MM.1S (cell line): ENCODE data around the gene FREY1.

Experiments
- DNase-seq: peaks from one replicate; pipeline ENCODE4 v3.0.0-alpha.2; 2015
- H2AFZ ChIP-seq: fragments of 300-600 bp; sonication (generic); 2 replicates; pipeline ENCODE4 v1.6.0; 2016; ENCODE audit warnings: antibody characterized with exemption, low read length
- H3F3A ChIP-seq: fragments of 300-600 bp; sonication (generic); 2 replicates; pipeline ENCODE4 v1.6.1; 2016; ENCODE audit warnings: mild to moderate bottlenecking, antibody characterized with exemption, low read length, moderate library complexity, mixed read lengths; ENCODE audit not compliant: insufficient read depth
- H3K27ac ChIP-seq: fragments of 300-600 bp; sonication (generic); 2 replicates; pipeline ENCODE4 v1.5.1; 2016; ENCODE audit warnings: mild to moderate bottlenecking, low read length
- H3K27me3 ChIP-seq: fragments of 300-600 bp; sonication (generic); replicated peaks from 2 replicates; pipeline ENCODE4 v1.6.0; 2016; ENCODE audit warnings: low read length; ENCODE audit not compliant: insufficient read depth
- H3K36me3 ChIP-seq: fragments of 300-600 bp; sonication (generic); replicated peaks from 2 replicates; pipeline ENCODE4 v1.6.1; 2016; ENCODE audit warnings: mild to moderate bottlenecking, low read length, mixed read lengths; ENCODE audit not compliant: insufficient read depth
- H3K4me1 ChIP-seq: fragments of 300-600 bp; sonication (generic); 2 replicates; pipeline ENCODE4 v1.6.1; 2016; ENCODE audit warnings: low read length, mixed read lengths
- H3K4me2 ChIP-seq: fragments of 300-600 bp; sonication (generic); 2 replicates; pipeline ENCODE4 v1.6.0; 2016; ENCODE audit warnings: low read depth, low read length
- H3K4me3 ChIP-seq: fragments of 300-600 bp; sonication (generic); 2 replicates; pipeline ENCODE4 v1.5.1; 2016; ENCODE audit warnings: low read length, mixed read lengths
- H3K79me2 ChIP-seq: fragments of 300-600 bp; sonication (generic); 2 replicates; pipeline ENCODE4 v1.6.1; 2016; ENCODE audit warnings: mixed run types, low read length, mixed read lengths
- H3K9ac ChIP-seq: fragments of 300-600 bp; sonication (generic); 2 replicates; pipeline ENCODE4 v1.6.1; 2016; ENCODE audit warnings: low read length, mixed read lengths
- H3K9me2 ChIP-seq: fragments of 300-600 bp; sonication (generic); replicated peaks from 2 replicates; pipeline ENCODE4 v1.6.1; 2016; ENCODE audit warnings: mild to moderate bottlenecking, low read length, mixed read lengths; ENCODE audit not compliant: insufficient read depth
- H3K9me3 ChIP-seq: fragments of 300-600 bp; sonication (generic); replicated peaks from 2 replicates; pipeline ENCODE4 v1.6.1; 2016; ENCODE audit warnings: mild to moderate bottlenecking, low read length, mixed read lengths; ENCODE audit not compliant: insufficient read depth
- H4K20me1 ChIP-seq: fragments of 300-600 bp; sonication (generic); 2 replicates; pipeline ENCODE4 v1.6.1; 2016; ENCODE audit warnings: mild to moderate bottlenecking, low read length, moderate library complexity, mixed read lengths; ENCODE audit not compliant: insufficient read depth
- EZH2 ChIP-seq: fragments of 300-600 bp; sonication (generic); optimal IDR thresholded peaks from 2 replicates; pipeline ENCODE3; 2017; ENCODE audit warnings: low read depth, mild to moderate bottlenecking, antibody characterized with exemption, low read length, mixed read lengths
- EZH2phosphoT487 ChIP-seq: fragments of 300-600 bp; sonication (generic); IDR thresholded peaks from 2 replicates; pipeline ENCODE4 v1.6.1; 2018; ENCODE audit warnings: antibody characterized with exemption, low read length
- TF ChIP-seq, protein P1 (sequence below): fragments of 300-600 bp; sonication (generic); IDR thresholded peaks from 2 replicates; pipeline ENCODE4 v1.5.1; 2016; ENCODE audit warnings: antibody characterized with exemption, low read length, mixed read lengths

The FREY1 gene

DNA sequence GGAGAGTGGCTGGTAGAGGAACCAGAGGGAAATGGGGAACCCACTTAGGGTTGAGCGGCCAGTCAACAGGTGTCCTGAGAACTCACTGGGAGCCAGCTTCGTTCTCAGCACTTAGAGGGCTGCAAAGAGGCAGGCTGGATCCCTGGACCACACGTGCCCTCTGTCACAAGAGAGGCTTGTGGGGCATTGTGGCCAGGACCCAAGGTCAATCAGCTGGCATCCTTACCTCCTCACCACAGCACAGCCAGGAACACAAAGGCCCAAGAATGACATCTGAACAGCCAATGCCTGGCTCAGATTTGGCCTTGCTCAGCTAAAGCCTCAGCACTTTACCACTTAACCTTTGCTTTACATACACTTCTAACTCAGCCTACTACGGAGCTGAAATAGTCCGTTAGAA is 14.2 kb downstream of the FREY1 start:
- peaks cover 17% of the 10 kb centered on the region for H3K27me3 ChIP-seq
- no peak overlapping the region for H3K9ac ChIP-seq
- H3K4me1 ChIP-seq, result no peaks in the 10 kb centered on the region
- H3F3A ChIP-seq, result no peaks in the 10 kb centered on the region
- H3K27ac ChIP-seq, result no peak overlapping the region
- H2AFZ ChIP-seq, result no peak overlapping the region
- no peaks in the 10 kb centered on the region for H3K9me3 ChIP-seq
- H3K9me2 ChIP-seq, result no peaks in the 10 kb centered on the region
- no peaks in the 10 kb centered on the region for H3K36me3 ChIP-seq
- DNase-seq, result no peak
- H3K4me3 ChIP-seq, result no peak overlapping the region
- no peaks in the 10 kb centered on the region for H3K79me2 ChIP-seq
- no peak for TF ChIP-seq EZH2
- no peak for TF ChIP-seq EZH2phosphoT487
- TF ChIP-seq, protein P1, sequence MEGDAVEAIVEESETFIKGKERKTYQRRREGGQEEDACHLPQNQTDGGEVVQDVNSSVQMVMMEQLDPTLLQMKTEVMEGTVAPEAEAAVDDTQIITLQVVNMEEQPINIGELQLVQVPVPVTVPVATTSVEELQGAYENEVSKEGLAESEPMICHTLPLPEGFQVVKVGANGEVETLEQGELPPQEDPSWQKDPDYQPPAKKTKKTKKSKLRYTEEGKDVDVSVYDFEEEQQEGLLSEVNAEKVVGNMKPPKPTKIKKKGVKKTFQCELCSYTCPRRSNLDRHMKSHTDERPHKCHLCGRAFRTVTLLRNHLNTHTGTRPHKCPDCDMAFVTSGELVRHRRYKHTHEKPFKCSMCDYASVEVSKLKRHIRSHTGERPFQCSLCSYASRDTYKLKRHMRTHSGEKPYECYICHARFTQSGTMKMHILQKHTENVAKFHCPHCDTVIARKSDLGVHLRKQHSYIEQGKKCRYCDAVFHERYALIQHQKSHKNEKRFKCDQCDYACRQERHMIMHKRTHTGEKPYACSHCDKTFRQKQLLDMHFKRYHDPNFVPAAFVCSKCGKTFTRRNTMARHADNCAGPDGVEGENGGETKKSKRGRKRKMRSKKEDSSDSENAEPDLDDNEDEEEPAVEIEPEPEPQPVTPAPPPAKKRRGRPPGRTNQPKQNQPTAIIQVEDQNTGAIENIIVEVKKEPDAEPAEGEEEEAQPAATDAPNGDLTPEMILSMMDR, result no peak
- H3K4me2 ChIP-seq, result no peak overlapping the region
- H4K20me1 ChIP-seq, result no peaks in the 10 kb centered on the region

DNA sequence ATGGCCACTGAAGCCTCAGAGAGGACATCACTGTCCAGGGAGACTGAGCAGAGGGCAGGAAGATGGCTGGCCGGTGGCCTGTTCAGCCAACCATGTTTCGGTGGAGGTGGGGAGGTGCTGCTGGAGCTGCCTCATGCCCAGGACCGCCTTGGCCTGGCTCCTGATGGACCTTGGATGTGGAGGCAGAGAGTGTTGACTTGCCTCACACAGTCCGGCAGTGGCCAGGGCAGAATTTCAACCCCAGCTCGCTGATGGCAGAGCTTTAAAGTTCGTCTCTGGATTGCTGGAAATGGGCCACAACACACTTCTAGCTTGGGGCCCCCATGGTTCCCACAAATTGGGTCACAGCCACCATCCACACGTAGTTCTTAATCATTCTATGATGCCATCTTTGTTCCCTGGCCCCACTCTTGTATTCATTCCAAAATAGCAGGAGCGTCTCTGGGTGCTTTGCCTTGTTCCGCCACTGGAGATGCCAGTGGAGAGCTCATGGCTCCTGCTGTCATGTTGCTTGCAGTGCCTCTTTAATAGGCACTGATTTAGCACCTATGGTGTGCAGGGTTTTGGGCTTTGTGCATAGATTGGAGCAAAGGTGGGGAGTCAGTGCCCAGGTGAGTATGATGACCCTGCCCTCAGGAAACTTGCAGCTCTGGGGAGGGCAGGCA is 16.1 kb downstream of the FREY1 start:
- DNase-seq, result no peak
- no peak overlapping the region for H3K27ac ChIP-seq
- 0 out of 2 replicates have a peak, but pooled peaks cover 4% of the 10 kb centered on the region for H3K27me3 ChIP-seq
- no peak overlapping the region for H3K4me3 ChIP-seq
- no peaks in the 10 kb centered on the region for H3K36me3 ChIP-seq
- no peaks in the 10 kb centered on the region for H4K20me1 ChIP-seq
- TF ChIP-seq, protein P1, result no peak
- TF ChIP-seq EZH2 (no peak), EZH2phosphoT487 (no peak)
- H3K9me3 ChIP-seq, result no peaks in the 10 kb centered on the region
- H3F3A ChIP-seq, result no peaks in the 10 kb centered on the region
- H2AFZ ChIP-seq, result no peak overlapping the region
- H3K4me2 ChIP-seq, result no peak overlapping the region
- H3K4me1 ChIP-seq, result no peaks in the 10 kb centered on the region
- H3K79me2 ChIP-seq, result no peaks in the 10 kb centered on the region
- no peaks in the 10 kb centered on the region for H3K9me2 ChIP-seq
- no peak overlapping the region for H3K9ac ChIP-seq

DNA sequence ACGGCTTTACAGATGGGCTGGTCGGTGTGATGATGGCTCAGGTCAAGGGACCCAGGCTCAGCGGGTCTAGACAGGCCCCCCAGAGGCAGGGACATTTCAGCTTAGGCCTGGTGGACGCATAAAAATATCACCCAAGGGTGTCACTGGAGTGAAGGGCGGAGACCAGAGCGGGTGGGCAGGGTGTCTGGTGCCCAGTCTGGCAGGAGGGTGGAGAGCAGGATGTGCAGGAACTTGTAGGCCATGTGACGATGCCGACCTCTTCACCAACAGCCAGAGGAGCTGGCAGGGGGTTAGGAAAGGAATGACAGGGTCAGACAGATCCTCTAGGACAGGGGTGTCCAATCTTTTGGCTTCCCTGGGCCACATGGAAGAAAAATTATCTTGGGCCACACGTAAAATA is 17.1 kb downstream of the FREY1 start:
- H3K4me2 ChIP-seq, result no peak overlapping the region
- no peaks in the 10 kb centered on the region for H3K27me3 ChIP-seq
- DNase-seq, result no peak
- H3K9me3 ChIP-seq, result no peaks in the 10 kb centered on the region
- no peaks in the 10 kb centered on the region for H4K20me1 ChIP-seq
- H3K9me2 ChIP-seq, result no peaks in the 10 kb centered on the region
- H3K4me3 ChIP-seq, result no peak overlapping the region
- no peak overlapping the region for H3K9ac ChIP-seq
- H2AFZ ChIP-seq, result no peak overlapping the region
- H3K36me3 ChIP-seq, result no peaks in the 10 kb centered on the region
- H3K27ac ChIP-seq, result no peak overlapping the region
- H3K4me1 ChIP-seq, result no peaks in the 10 kb centered on the region
- H3F3A ChIP-seq, result no peaks in the 10 kb centered on the region
- TF ChIP-seq, protein P1, result no peak
- TF ChIP-seq EZH2phosphoT487 (no peak), EZH2 (no peak)
- H3K79me2 ChIP-seq, result no peaks in the 10 kb centered on the region
